ENCODE measurements around the gene SHOX. TPM values are rescaled to one million over a fixed set of nuclear protein-coding genes. Genes with fewer than 3 reads are reported as not detected.

Gene SHOX
- not detected in 5 replicates for total RNA-seq (2022; extraction: Qiagen RNA extraction; ENCODE audit: low read depth)

DNA sequence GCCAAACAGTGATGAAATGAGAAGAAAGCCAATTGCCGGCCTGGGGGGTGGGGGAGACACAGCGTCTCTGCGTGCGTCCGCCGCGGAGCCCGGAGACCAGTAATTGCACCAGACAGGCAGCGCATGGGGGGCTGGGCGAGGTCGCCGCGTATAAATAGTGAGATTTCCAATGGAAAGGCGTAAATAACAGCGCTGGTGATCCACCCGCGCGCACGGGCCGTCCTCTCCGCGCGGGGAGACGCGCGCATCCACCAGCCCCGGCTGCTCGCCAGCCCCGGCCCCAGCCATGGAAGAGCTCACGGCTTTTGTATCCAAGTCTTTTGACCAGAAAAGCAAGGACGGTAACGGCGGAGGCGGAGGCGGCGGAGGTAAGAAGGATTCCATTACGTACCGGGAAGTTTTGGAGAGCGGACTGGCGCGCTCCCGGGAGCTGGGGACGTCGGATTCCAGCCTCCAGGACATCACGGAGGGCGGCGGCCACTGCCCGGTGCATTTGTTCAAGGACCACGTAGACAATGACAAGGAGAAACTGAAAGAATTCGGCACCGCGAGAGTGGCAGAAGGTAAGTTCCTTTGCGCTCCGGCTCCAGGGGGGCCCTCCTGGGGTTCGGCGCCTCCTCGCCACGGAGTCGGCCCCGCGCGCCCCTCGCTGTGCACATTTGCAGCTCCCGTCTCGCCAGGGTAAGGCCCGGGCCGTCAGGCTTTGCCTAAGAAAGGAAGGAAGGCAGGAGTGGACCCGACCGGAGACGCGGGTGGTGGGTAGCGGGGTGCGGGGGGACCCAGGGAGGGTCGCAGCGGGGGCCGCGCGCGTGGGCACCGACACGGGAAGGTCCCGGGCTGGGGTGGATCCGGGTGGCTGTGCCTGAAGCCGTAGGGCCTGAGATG lies at the start of gene SHOX:
SHOX (plus strand) TSS at position 180 of the 885 bp plus-strand sequence; CDS start at position 287, 107 bp downstream.

Other genes starting within 250 kb of the SHOX start
- gene PPP2R3B, start 243.9 kb upstream of the SHOX start, total RNA-seq (2022; extraction: Qiagen RNA extraction; ENCODE audit: low read depth), result 18.2 to 25.4 TPM (median 23.0 TPM) in 5 replicates

All from A549 treated with GW870086 at 1 μM for 4 hours (cell line).